HepG2 (cell line): ENCODE data around the gene ART1. TPM values are rescaled to one million over a fixed set of nuclear protein-coding genes. Genes with fewer than 3 reads are reported as not detected.

Experiments
- CBX2 ChIP-seq, 2 experiments: fragments of 200-600 bp in 1 of 2; sonication (generic); formaldehyde crosslinking in 1 of 2; IDR thresholded peaks; 2 replicates each; pipeline versions ENCODE4 v1.7.0 to v1.8.1; 2018 to 2022; ENCODE audit warnings: low read depth in 2 of 2, low read length in 1 of 2, mild to moderate bottlenecking in 1 of 2, missing genetic modification reagents in 1 of 2
- CREM ChIP-seq, 2 experiments: sonication (generic) in 1 of 2; formaldehyde crosslinking in 1 of 2; IDR thresholded peaks; 2 replicates each; pipeline versions ENCODE4 v1.4.0 to v1.6.1; 2016 to 2020; ENCODE audit warnings: antibody characterized with exemption in 1 of 2, mild to moderate bottlenecking in 1 of 2, missing genetic modification reagents in 1 of 2
- KAT8 ChIP-seq: IDR thresholded peaks from 2 replicates; pipeline ENCODE4 v1.6.1; 2016; ENCODE audit warnings: missing genetic modification reagents, missing compliant biosample characterization
- KLF12 ChIP-seq: sonication (generic); formaldehyde crosslinking; IDR thresholded peaks from 2 replicates; pipeline ENCODE4 v1.4.0; 2020; ENCODE audit warnings: missing genetic modification reagents, borderline replicate concordance
- ZBTB20 ChIP-seq: sonication (generic); formaldehyde crosslinking; IDR thresholded peaks from 2 replicates; pipeline ENCODE4 v1.8.1; 2023; ENCODE audit warnings: missing genetic modification reagents, low read depth, mild to moderate bottlenecking, borderline replicate concordance
- ZNF235 ChIP-seq: sonication (generic); formaldehyde crosslinking; IDR thresholded peaks from 2 replicates; pipeline ENCODE4 v1.8.1; 2023; ENCODE audit warnings: mild to moderate bottlenecking, missing genetic modification reagents, borderline replicate concordance
- ZNF576 ChIP-seq: sonication (generic); formaldehyde crosslinking; IDR thresholded peaks from 2 replicates; pipeline ENCODE4 v1.4.0; 2020; ENCODE audit warnings: mild to moderate bottlenecking, missing genetic modification reagents
- ZNF646 ChIP-seq: sonication (generic); formaldehyde crosslinking; IDR thresholded peaks from 2 replicates; pipeline ENCODE4 v1.9.0; 2021; ENCODE audit warnings: mild to moderate bottlenecking, missing genetic modification reagents
- ZNF75D ChIP-seq: sonication (generic); formaldehyde crosslinking; IDR thresholded peaks from 2 replicates; pipeline ENCODE4 v1.8.1; 2023; ENCODE audit warnings: missing genetic modification reagents, mild to moderate bottlenecking, borderline replicate concordance
- polyA plus RNA-seq, 8 experiments: library from polyadenylated mRNA; depleted of rRNA in 3 of 8; stranded (reverse) in 7 of 8; unstranded in 1 of 8; fragments of >200 nt; fragmentation: Illumina TruSeq in 4 of 8; extraction: Trizol in 4 of 8; gene quantifications; 2 replicates each; pipeline versions ENCODE4 v1.2.1 to v1.2.3, GENCODE V29; 2011 to 2016; ENCODE audit warnings: low read depth in 4 of 8, missing spikeins in 1 of 8, mixed read lengths in 1 of 8; ENCODE audit not compliant: insufficient read depth in 1 of 8
- total RNA-seq, 5 experiments: library from RNA; depleted of rRNA; stranded (reverse); fragments of >200 nt; fragmentation: Illumina TruSeq; extraction: Trizol; gene quantifications; 2 replicates each; pipeline ENCODE4 v1.2.3, GENCODE V29; 2016; ENCODE audit warnings: low read depth in 1 of 5
- TF ChIP-seq, protein P1 (sequence below): sonication (generic); formaldehyde crosslinking; IDR thresholded peaks from 2 replicates; pipeline ENCODE4 v1.5.0; 2020; ENCODE audit warnings: mild to moderate bottlenecking, missing genetic modification reagents
- TF ChIP-seq, protein P2 (sequence below): sonication (generic); formaldehyde crosslinking; IDR thresholded peaks from 2 replicates; pipeline ENCODE4 v1.5.1; 2020; ENCODE audit warnings: missing genetic modification reagents, mild to moderate bottlenecking, borderline replicate concordance
- TF ChIP-seq, protein P3 (sequence below): IDR thresholded peaks from 2 replicates; pipeline ENCODE4 v1.6.1; 2012; ENCODE audit warnings: low read depth, low read length, improper control_type of control experiment

Gene ART1
- total and polyA plus RNA-seq, 2 of the 13 experiments (the other 11 are each of a cell fraction or from before 2014, with no cell fraction given) = not detected

DNA sequence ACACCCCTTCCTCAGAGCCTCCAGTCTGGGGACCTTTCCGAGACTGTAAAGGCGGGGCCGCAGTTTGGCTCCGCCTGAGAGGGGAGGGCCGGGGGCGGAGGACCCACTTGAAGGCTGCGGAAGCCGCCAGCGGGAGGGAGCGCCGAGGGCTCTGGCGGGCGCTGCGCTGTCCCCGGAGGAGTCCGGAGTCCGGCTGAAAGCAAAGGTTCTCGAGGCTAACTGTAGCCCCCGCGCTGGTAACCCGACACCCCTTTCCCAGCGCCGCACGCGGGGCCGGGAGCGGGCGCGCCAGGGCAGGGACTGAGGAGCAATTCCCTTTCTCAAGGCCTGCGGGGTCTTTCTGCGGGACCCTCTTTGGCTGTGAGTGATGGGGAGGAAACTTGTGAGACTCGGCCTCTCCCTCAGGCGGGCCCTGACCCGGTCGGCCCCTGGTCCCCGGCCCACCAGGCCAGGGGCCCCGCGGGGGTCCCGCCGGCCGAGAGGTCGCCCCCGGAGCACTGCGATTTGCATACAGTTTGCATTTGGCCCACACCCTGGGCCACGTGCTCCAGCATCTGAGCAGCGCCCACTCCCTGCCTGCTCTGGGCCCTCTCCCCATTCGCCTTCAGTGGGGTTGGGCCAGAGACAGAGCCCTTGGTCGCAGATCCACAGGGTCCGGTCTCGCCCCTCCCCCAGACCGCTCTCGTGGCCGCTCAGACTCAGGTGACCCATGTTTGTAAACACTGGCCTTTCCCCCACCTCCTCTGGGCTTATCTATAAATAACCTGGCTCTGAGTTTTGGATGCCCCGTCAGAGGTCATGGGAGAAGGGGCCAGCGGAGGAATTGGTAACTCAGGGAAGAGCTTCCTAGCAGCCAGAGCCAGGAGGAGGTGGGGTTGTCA lies 2.6 kb upstream of the ART1 start (continued):
- TF ChIP-seq, protein P1, sequence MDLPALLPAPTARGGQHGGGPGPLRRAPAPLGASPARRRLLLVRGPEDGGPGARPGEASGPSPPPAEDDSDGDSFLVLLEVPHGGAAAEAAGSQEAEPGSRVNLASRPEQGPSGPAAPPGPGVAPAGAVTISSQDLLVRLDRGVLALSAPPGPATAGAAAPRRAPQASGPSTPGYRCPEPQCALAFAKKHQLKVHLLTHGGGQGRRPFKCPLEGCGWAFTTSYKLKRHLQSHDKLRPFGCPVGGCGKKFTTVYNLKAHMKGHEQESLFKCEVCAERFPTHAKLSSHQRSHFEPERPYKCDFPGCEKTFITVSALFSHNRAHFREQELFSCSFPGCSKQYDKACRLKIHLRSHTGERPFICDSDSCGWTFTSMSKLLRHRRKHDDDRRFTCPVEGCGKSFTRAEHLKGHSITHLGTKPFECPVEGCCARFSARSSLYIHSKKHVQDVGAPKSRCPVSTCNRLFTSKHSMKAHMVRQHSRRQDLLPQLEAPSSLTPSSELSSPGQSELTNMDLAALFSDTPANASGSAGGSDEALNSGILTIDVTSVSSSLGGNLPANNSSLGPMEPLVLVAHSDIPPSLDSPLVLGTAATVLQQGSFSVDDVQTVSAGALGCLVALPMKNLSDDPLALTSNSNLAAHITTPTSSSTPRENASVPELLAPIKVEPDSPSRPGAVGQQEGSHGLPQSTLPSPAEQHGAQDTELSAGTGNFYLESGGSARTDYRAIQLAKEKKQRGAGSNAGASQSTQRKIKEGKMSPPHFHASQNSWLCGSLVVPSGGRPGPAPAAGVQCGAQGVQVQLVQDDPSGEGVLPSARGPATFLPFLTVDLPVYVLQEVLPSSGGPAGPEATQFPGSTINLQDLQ (CRISPR knock-in tag) = no peak
- TF ChIP-seq ZNF646 (CRISPR knock-in tag) (no peak), ZNF235 (CRISPR knock-in tag) (no peak), CBX2 (IDR thresholded peaks at IDR 0.05; ENCODE audit: low read depth, low read length) (no peak), CBX2 (CRISPR knock-in tag; IDR thresholded peaks at IDR 0.05; ENCODE audit: low read depth) (no peak), ZNF576 (CRISPR knock-in tag) (no peak), CREM (IDR thresholded peaks at IDR 0.05) (no peak), CREM (CRISPR knock-in tag; IDR thresholded peaks at IDR 0.05) (no peak), KLF12 (no peak), KAT8 (CRISPR knock-in tag) (peak; percentile 32; the same call in 1 of the 2 replicates), ZNF75D (CRISPR knock-in tag) (no peak), ZBTB20 (peak; percentile 26; the same call in 1 of the 2 replicates)
- TF ChIP-seq, protein P2, sequence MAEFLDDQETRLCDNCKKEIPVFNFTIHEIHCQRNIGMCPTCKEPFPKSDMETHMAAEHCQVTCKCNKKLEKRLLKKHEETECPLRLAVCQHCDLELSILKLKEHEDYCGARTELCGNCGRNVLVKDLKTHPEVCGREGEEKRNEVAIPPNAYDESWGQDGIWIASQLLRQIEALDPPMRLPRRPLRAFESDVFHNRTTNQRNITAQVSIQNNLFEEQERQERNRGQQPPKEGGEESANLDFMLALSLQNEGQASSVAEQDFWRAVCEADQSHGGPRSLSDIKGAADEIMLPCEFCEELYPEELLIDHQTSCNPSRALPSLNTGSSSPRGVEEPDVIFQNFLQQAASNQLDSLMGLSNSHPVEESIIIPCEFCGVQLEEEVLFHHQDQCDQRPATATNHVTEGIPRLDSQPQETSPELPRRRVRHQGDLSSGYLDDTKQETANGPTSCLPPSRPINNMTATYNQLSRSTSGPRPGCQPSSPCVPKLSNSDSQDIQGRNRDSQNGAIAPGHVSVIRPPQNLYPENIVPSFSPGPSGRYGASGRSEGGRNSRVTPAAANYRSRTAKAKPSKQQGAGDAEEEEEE (CRISPR knock-in tag) = no peak
- TF ChIP-seq, protein P3, sequence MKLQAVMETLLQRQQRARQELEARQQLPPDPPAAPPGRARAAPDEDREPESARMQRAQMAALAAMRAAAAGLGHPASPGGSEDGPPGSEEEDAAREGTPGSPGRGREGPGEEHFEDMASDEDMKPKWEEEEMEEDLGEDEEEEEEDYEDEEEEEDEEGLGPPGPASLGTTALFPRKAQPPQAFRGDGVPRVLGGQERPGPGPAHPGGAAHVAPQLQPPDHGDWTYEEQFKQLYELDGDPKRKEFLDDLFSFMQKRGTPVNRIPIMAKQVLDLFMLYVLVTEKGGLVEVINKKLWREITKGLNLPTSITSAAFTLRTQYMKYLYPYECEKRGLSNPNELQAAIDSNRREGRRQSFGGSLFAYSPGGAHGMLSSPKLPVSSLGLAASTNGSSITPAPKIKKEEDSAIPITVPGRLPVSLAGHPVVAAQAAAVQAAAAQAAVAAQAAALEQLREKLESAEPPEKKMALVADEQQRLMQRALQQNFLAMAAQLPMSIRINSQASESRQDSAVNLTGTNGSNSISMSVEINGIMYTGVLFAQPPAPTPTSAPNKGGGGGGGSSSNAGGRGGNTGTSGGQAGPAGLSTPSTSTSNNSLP = no peak
